K562 (cell line): ENCODE measurements around the gene HOTAIR. TPM values are rescaled to one million over a fixed set of nuclear protein-coding genes. Genes with fewer than 3 reads are reported as not detected.

Experiments
- ATAC-seq: fragments of 200-7000 bp; cut with Tn5 transposase; 3 replicates; pipeline ENCODE4 v1.9.1; 2020; ENCODE audit warnings: moderate library complexity
- BruUV-seq: library from RNA; stranded (reverse); fragments of 400-500 nt; replicated peaks from 2 replicates; lab custom pipeline; 2021; lab: Mats Ljungman, UMichigan
- CTCF ChIA-PET: fragments of 300-600 bp; formaldehyde crosslinking; extraction: SDS; loops from one replicate; lab custom pipeline; 2021; ENCODE audit warnings: low intra/inter-chr PET ratio; lab: Yijun Ruan, JAX
- POLR2A ChIA-PET: fragments of 300-600, 350-650 bp; sonication (Branson Sonifier 250); formaldehyde crosslinking; extraction: SDS; loops from one replicate; lab custom pipeline; 2021; ENCODE audit warnings: antibody characterized with exemption, inconsistent platforms; lab: Yijun Ruan, JAX
- DNase-seq, 4 experiments: peaks; one replicate each; pipeline versions ENCODE4 v3.0.0 to v3.0.0-alpha.2; 2011 to 2018; ENCODE audit warnings: low spot score in 3 of 4, mixed read lengths in 3 of 4; ENCODE audit errors: extremely low read depth in 1 of 4
- FAIRE-seq: peaks from 2 replicates; lab custom pipeline; 2011; peaks lifted over from hg19 to GRCh38; lab: Jason Lieb, UNC
- H2AFZ ChIP-seq: 2 replicates; pipeline ENCODE4 v1.6.0; 2011; ENCODE audit warnings: low read depth, low read length, control low read depth, inconsistent platforms
- H3K27ac ChIP-seq: fragments of 200-600 bp; 3 replicates; pipeline ENCODE4 v1.8.0; 2011; ENCODE audit warnings: low read depth, mild to moderate bottlenecking, control low read depth, inconsistent platforms, low read length, moderate library complexity, mixed read lengths; ENCODE audit errors: extremely low read depth
- H3K27me3 ChIP-seq, 2 experiments: fragments of 300-600 bp in 1 of 2; 2 replicates in 1 of 2; 3 replicates in 1 of 2; pipeline versions ENCODE4 v1.6.0 to v1.8.0; 2011; ENCODE audit warnings: inconsistent platforms in 2 of 2, low read length in 2 of 2, mild to moderate bottlenecking in 1 of 2, mixed read lengths in 1 of 2, moderate library complexity in 1 of 2; ENCODE audit not compliant: control insufficient read depth in 2 of 2, insufficient read depth in 2 of 2
- H3K36me3 ChIP-seq: fragments of 300-600 bp; 3 replicates; pipeline ENCODE4 v1.8.0; 2011; ENCODE audit warnings: mild to moderate bottlenecking, low read length, inconsistent platforms; ENCODE audit not compliant: control insufficient read depth, insufficient read depth
- H3K4me1 ChIP-seq, 2 experiments: fragments of 200-600 bp in 1 of 2; replicated peaks in 1 of 2; 2 replicates in 1 of 2; 3 replicates in 1 of 2; pipeline versions ENCODE4 v1.5.1 to v1.8.0; 2011; ENCODE audit warnings: inconsistent platforms in 2 of 2, low read length in 2 of 2, mild to moderate bottlenecking in 1 of 2, mixed read lengths in 1 of 2, moderate library complexity in 1 of 2; ENCODE audit not compliant: control insufficient read depth in 2 of 2, insufficient read depth in 2 of 2
- H3K4me2 ChIP-seq: 2 replicates; pipeline ENCODE4 v1.6.1; 2011; ENCODE audit warnings: low read length, control low read depth, inconsistent platforms, mixed read lengths; ENCODE audit not compliant: insufficient read depth
- H3K4me3 ChIP-seq: fragments of 200-600 bp; sonication (generic), shearing (Covaris generic); 2 replicates; pipeline ENCODE4 v1.5.1; 2016; ENCODE audit warnings: control low read depth, inconsistent platforms
- H3K79me2 ChIP-seq: fragments of 200-600 bp; 3 replicates; pipeline ENCODE4 v1.8.0; 2011; ENCODE audit warnings: low read length, inconsistent platforms; ENCODE audit not compliant: control insufficient read depth, insufficient read depth
- H3K9ac ChIP-seq, 2 experiments: 2 replicates each; pipeline versions ENCODE4 v1.6.0 to v1.6.1; 2011; ENCODE audit warnings: low read depth in 2 of 2, low read length in 2 of 2, control low read depth in 1 of 2, inconsistent platforms in 1 of 2, mild to moderate bottlenecking in 1 of 2, mixed read lengths in 1 of 2; ENCODE audit not compliant: insufficient read depth in 1 of 2
- H3K9me1 ChIP-seq: one replicate; pipeline ENCODE4 v1.6.0; 2011; ENCODE audit warnings: inconsistent platforms, mild to moderate bottlenecking, low read length, moderate library complexity; ENCODE audit not compliant: control insufficient read depth, insufficient read depth
- H3K9me3 ChIP-seq: replicated peaks from 2 replicates; pipeline ENCODE4 v1.5.1; 2011; ENCODE audit warnings: low read depth, low read length, inconsistent platforms; ENCODE audit not compliant: control insufficient read depth, insufficient read depth
- H4K20me1 ChIP-seq: replicated peaks from 2 replicates; pipeline ENCODE4 v1.6.1; 2011; ENCODE audit warnings: low read length, inconsistent platforms, mixed read lengths; ENCODE audit not compliant: control insufficient read depth, insufficient read depth
- CBX2 ChIP-seq: fragments of 200-600 bp; sonication (generic); IDR thresholded peaks from one replicate; pipeline ENCODE4 v1.6.1; 2012; ENCODE audit warnings: mild to moderate bottlenecking, low read length, inconsistent platforms; ENCODE audit not compliant: insufficient read depth, poor library complexity, severe bottlenecking
- CXXC5 ChIP-seq: fragments of 250-450 bp; sonication (Bioruptor Pico); IDR thresholded peaks from 2 replicates; pipeline ENCODE4 v1.8.0; 2022; ENCODE audit warnings: inconsistent platforms, mild to moderate bottlenecking, moderate library complexity
- FOXJ3 ChIP-seq: sonication (generic); formaldehyde crosslinking; IDR thresholded peaks from 2 replicates; pipeline ENCODE4 v1.4.0; 2020; ENCODE audit warnings: mild to moderate bottlenecking, missing genetic modification reagents
- MEF2A ChIP-seq: IDR thresholded peaks from 2 replicates; pipeline ENCODE4 v1.6.1; 2011; ENCODE audit warnings: low read depth, mild to moderate bottlenecking, low read length, moderate library complexity; ENCODE audit not compliant: control insufficient read depth
- NEUROD1 ChIP-seq: fragments of 150-350 bp; IDR thresholded peaks from 2 replicates; pipeline ENCODE4 v1.6.1; 2014; ENCODE audit warnings: borderline replicate concordance, low read length, low read depth; ENCODE audit not compliant: partially characterized antibody
- PHTF2 ChIP-seq: fragments of 250-450 bp; sonication (Bioruptor Pico); IDR thresholded peaks from 2 replicates; pipeline ENCODE4 v1.5.0; 2021; ENCODE audit warnings: mild to moderate bottlenecking
- RBM14 ChIP-seq: fragments of 200-400 bp; formaldehyde crosslinking; IDR thresholded peaks from 2 replicates; pipeline ENCODE4 v1.6.1; 2018; ENCODE audit warnings: low read depth, mild to moderate bottlenecking, low read length, moderate library complexity, borderline replicate concordance; ENCODE audit not compliant: insufficient read depth
- SAFB ChIP-seq: fragments of 200-400 bp; formaldehyde crosslinking; IDR thresholded peaks from 2 replicates; pipeline ENCODE4 v1.6.1; 2017; ENCODE audit warnings: low read depth, low read length, borderline replicate concordance
- SIN3A ChIP-seq, 2 experiments: fragments of 150-350 bp in 1 of 2; IDR thresholded peaks; 2 replicates each; pipeline ENCODE4 v1.6.1; 2011 to 2016; ENCODE audit warnings: borderline replicate concordance in 2 of 2, low read depth in 2 of 2, low read length in 2 of 2, mild to moderate bottlenecking in 2 of 2, moderate library complexity in 2 of 2; ENCODE audit not compliant: control insufficient read depth in 1 of 2
- SMARCA5 ChIP-seq: fragments of 450-650 bp; IDR thresholded peaks from 2 replicates; pipeline ENCODE4 v1.6.1; 2016
- SMARCC2 ChIP-seq: fragments of 450-650 bp; IDR thresholded peaks from 2 replicates; pipeline ENCODE4 v1.6.1; 2017; ENCODE audit warnings: antibody characterized with exemption, moderate library complexity, mild to moderate bottlenecking, low read depth
- WHSC1 ChIP-seq: IDR thresholded peaks from one replicate; pipeline ENCODE4 v1.6.1; 2012; ENCODE audit warnings: low read length, control low read depth, inconsistent platforms
- ZNF668 ChIP-seq: fragments of 250-450 bp; sonication (Bioruptor Pico); IDR thresholded peaks from 2 replicates; pipeline ENCODE4 v1.8.0; 2022; ENCODE audit warnings: mild to moderate bottlenecking, inconsistent platforms
- WGBS: fragments of 100-300 bp; shearing (Covaris generic); methylation state at CpG from one replicate; pipeline ENCODE4 v1.1.6; 2016; ENCODE audit warnings: low coverage, mixed read lengths; ENCODE audit not compliant: insufficient coverage; ENCODE audit errors: missing lambda C conversion rate; 5-methylcytosine and 5-hydroxymethylcytosine counted together
- in situ Hi-C: fragments of 300-500 bp; cut with MboI; formaldehyde crosslinking; loops from 4 replicates; pipeline ENCODE4 v1.15.0; 2018; ENCODE audit warnings: inconsistent platforms, mixed read lengths
- intact Hi-C: fragments of 100-400 bp; cut with micrococcal nuclease; formaldehyde crosslinking; loops from 2 replicates; pipeline ENCODE4 v1.14.2; 2022
- polyA plus RNA-seq, 8 experiments: library from polyadenylated mRNA; depleted of rRNA in 4 of 8; stranded (reverse) in 5 of 8; unstranded in 3 of 8; fragments of >200 nt; fragmentation: Nextera tagmentation in 2 of 8; fragmentation: Illumina TruSeq in 1 of 8; extraction: Ambion mirVana in 2 of 8; extraction: Trizol in 1 of 8; gene quantifications; 2 replicates each; pipeline versions ENCODE4 v1.2.1 to v1.2.3, GENCODE V29; 2011 to 2014; ENCODE audit warnings: inconsistent platforms in 1 of 8, missing spikeins in 1 of 8
- total RNA-seq, 7 experiments: library from RNA; depleted of rRNA in 6 of 7; stranded (reverse); fragments of >200 nt in 6 of 7; fragmentation: Illumina TruSeq in 2 of 7; extraction: Trizol in 2 of 7; gene quantifications; 2 replicates each; pipeline versions ENCODE4 v1.2.1 to v1.2.3, GENCODE V29; 2011 to 2021; ENCODE audit warnings: low replicate concordance in 1 of 7
- TF ChIP-seq, protein P1 (sequence below): fragments of 250-450 bp; sonication (Bioruptor Pico); IDR thresholded peaks from 2 replicates; pipeline ENCODE4 v1.5.0; 2021; ENCODE audit warnings: mild to moderate bottlenecking, moderate library complexity
- TF ChIP-seq, protein P2 (sequence below): sonication (generic); formaldehyde crosslinking; IDR thresholded peaks from 2 replicates; pipeline ENCODE4 v1.8.1; 2022; ENCODE audit warnings: missing genetic modification reagents
- TF ChIP-seq, protein P3 (sequence below): fragments of 250-450 bp; sonication (Bioruptor Pico); IDR thresholded peaks from 2 replicates; pipeline ENCODE4 v1.5.0; 2020; ENCODE audit warnings: mild to moderate bottlenecking

The HOTAIR gene
- total and polyA plus RNA-seq, 9 of the 15 experiments (the other 6 are each of a cell fraction or from before 2014, with no cell fraction given), result 0.04 TPM; not detected in 8

DNA sequence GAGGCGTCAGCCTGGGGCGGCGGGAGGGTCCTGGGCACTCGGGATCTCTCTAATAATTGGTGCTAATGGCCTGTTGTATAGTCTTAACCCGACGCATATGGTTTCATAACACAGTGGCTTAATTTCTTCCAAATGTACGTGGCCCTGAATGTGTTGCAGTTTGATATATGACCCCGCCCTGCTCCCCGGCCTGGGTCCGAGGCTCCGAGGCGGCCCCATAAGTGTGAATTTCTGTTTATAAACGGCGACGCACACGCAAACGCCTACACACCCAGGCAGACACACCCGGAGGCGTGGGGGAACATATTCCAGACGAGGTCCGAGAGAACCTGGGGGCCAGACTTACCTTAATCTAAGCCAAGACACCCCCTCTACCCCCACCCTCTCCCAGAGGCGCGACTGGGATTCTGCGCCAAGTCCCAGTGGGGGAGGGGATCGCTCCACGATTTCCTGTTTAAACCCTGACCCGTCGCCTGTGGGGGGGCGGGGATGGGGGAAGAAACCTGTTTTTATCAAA, 43.8 kb upstream of the HOTAIR start:
- peaks cover 3% of the 10 kb centered on the region; the same call in 2 of the 3 replicates for H3K79me2 ChIP-seq
- POLR2A ChIA-PET, result interaction anchor here (1.8 kb wide), 1 partner anchor 10 kb away, joined by 8 read pairs; the partner anchor contains the start of gene HOXC8
- peak overlapping the region; percentile 86 for H3K27ac ChIP-seq
- peaks cover 10 to 49% of the 10 kb centered on the region in 2 experiments for H3K4me1 ChIP-seq
- 2% methylated on average over 22 of the region's 29 CpGs for WGBS
- peak; percentile 18 for ATAC-seq
- CTCF ChIA-PET, result interaction anchor here (1.0 kb wide), 1 partner anchor 13 kb away, joined by 3 read pairs; no protein-coding TSS in a partner anchor
- H3K9me1 ChIP-seq, result no peaks in the 10 kb centered on the region
- H3K36me3 ChIP-seq, result no peaks in the 10 kb centered on the region
- peak; percentile 74 to 77 (median 76) for DNase-seq
- intact Hi-C loops, result loop anchor here (10.0 kb wide), 1 partner anchor 276 kb away; no protein-coding TSS in a partner anchor
- H4K20me1 ChIP-seq, result no peaks in the 10 kb centered on the region
- H3K9ac ChIP-seq, result peak overlapping the region; percentile 82 to 98
- H3K4me2 ChIP-seq, result peak overlapping the region; percentile 91
- FAIRE-seq, result peak; percentile 52
- H2AFZ ChIP-seq, result peak overlapping the region; percentile 97
- no peaks in the 10 kb centered on the region for H3K27me3 ChIP-seq
- H3K4me3 ChIP-seq, result peak overlapping the region; percentile 60
- TSS peak; percentile 92 for BruUV-seq
- in situ Hi-C loops, result no loop called here
- no peaks in the 10 kb centered on the region for H3K9me3 ChIP-seq
- TF ChIP-seq NEUROD1, result no peak
- TF ChIP-seq SMARCC2, result peak; percentile 19; the same call in 1 of the 2 replicates
- TF ChIP-seq, protein P1, sequence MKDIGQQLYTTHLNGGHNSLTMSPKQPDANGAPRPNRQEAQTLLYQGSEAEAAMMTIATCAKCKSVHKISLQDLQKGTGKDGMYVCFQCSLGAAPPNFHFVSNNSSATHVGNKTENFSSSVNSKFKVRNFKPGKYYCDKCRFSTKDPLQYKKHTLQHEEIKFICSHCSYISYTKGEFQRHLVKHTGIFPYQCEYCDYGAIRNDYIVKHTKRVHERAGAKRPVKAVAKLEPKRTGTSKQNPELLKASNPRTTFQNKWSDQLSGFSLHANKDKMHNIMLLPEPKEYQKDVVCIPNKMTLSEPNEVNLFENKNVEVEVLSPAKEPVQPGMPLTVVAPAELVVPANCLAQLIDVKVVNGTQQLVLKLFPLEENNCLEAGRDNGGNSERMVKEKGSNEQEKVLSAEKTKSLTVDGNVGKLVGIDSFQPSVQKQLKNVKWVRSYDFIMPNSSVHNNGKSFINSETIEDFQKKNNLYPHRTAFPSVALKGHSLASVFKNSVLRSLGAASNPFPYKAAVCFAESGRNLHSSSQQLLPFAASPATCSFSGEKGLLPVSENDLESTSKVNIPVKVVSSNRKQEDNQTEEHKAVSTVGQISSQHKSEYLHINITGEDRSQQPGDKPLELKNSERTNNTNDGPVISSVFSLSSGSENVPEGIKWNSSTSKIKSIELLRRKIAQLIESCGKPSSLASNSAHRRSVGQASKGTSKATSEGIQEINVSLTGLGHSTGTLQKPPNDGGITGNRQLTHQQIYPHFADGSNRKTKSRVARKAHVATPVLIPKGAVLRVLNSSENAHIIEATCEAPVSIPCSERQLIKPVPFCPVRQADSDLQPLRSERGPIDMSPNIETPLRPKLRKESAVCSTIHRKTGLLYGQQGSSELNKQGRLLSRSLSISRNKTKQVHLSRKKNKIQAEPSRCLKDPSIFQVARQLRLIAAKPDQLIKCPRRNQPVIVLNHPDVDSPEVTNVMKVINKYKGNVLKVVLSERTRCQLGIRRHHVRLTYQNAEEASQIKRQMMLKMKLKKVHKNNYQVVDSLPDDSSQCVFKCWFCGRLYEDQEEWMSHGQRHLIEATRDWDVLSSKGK (CRISPR knock-in tag), result no peak
- TF ChIP-seq CBX2, result no peak
- no peak for TF ChIP-seq MEF2A
- TF ChIP-seq, protein P2, sequence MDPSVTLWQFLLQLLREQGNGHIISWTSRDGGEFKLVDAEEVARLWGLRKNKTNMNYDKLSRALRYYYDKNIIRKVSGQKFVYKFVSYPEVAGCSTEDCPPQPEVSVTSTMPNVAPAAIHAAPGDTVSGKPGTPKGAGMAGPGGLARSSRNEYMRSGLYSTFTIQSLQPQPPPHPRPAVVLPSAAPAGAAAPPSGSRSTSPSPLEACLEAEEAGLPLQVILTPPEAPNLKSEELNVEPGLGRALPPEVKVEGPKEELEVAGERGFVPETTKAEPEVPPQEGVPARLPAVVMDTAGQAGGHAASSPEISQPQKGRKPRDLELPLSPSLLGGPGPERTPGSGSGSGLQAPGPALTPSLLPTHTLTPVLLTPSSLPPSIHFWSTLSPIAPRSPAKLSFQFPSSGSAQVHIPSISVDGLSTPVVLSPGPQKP (CRISPR knock-in tag), result no peak
- TF ChIP-seq SIN3A (IDR thresholded peaks at IDR 0.05; ENCODE audit: borderline replicate concordance in 2 of 2, control insufficient read depth in 1 of 2, low read depth in 2 of 2, low read length in 2 of 2), result no peak
- TF ChIP-seq, protein P3, sequence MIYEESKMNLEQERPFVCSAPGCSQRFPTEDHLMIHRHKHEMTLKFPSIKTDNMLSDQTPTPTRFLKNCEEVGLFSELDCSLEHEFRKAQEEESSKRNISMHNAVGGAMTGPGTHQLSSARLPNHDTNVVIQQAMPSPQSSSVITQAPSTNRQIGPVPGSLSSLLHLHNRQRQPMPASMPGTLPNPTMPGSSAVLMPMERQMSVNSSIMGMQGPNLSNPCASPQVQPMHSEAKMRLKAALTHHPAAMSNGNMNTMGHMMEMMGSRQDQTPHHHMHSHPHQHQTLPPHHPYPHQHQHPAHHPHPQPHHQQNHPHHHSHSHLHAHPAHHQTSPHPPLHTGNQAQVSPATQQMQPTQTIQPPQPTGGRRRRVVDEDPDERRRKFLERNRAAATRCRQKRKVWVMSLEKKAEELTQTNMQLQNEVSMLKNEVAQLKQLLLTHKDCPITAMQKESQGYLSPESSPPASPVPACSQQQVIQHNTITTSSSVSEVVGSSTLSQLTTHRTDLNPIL (CRISPR knock-in tag), result no peak
- TF ChIP-seq RBM14, result no peak
- TF ChIP-seq SMARCA5, result 0 out of 2 replicates have a peak, but pooled peaks have one; percentile 1
- TF ChIP-seq ZNF668 (CRISPR knock-in tag), result no peak
- no peak for TF ChIP-seq FOXJ3
- no peak for TF ChIP-seq WHSC1
- TF ChIP-seq SAFB, result no peak
- no peak for TF ChIP-seq PHTF2 (CRISPR knock-in tag)
- peak; percentile 26; the same call in 1 of the 2 replicates for TF ChIP-seq CXXC5 (CRISPR knock-in tag)
